HepG2 (cell line): Measurements from ENCODE around the gene MXI1. TPM values are rescaled to one million over a fixed set of nuclear protein-coding genes. Genes with fewer than 3 reads are reported as not detected.

Experiments used
- GATA4 ChIP-seq: sonication (generic); IDR thresholded peaks from 2 replicates; pipeline ENCODE4 v1.6.1; 2016; ENCODE audit warnings: antibody characterized with exemption, low read depth, borderline replicate concordance
- SALL1 ChIP-seq: sonication (generic); formaldehyde crosslinking; IDR thresholded peaks from 2 replicates; pipeline ENCODE4 v1.8.0; 2022; ENCODE audit warnings: mild to moderate bottlenecking, missing genetic modification reagents
- SOX6 ChIP-seq, 2 experiments: fragments of 450-650 bp in 1 of 2; sonication (generic) in 1 of 2; formaldehyde crosslinking in 1 of 2; IDR thresholded peaks; 2 replicates each; pipeline versions ENCODE4 v1.4.0 to v1.6.1; 2017 to 2020; ENCODE audit warnings: antibody characterized with exemption in 1 of 2, mild to moderate bottlenecking in 1 of 2, missing genetic modification reagents in 1 of 2
- ZNF564 ChIP-seq: sonication (generic); formaldehyde crosslinking; IDR thresholded peaks from 2 replicates; pipeline ENCODE4 v1.8.1; 2023; ENCODE audit warnings: mild to moderate bottlenecking, missing genetic modification reagents
- polyA plus RNA-seq, 8 experiments: library from polyadenylated mRNA; depleted of rRNA in 3 of 8; stranded (reverse) in 7 of 8; unstranded in 1 of 8; fragments of >200 nt; fragmentation: Illumina TruSeq in 4 of 8; extraction: Trizol in 4 of 8; gene quantifications; 2 replicates each; pipeline versions ENCODE4 v1.2.1 to v1.2.3, GENCODE V29; 2011 to 2016; ENCODE audit warnings: low read depth in 4 of 8, missing spikeins in 1 of 8, mixed read lengths in 1 of 8; ENCODE audit not compliant: insufficient read depth in 1 of 8
- total RNA-seq, 5 experiments: library from RNA; depleted of rRNA; stranded (reverse); fragments of >200 nt; fragmentation: Illumina TruSeq; extraction: Trizol; gene quantifications; 2 replicates each; pipeline ENCODE4 v1.2.3, GENCODE V29; 2016; ENCODE audit warnings: low read depth in 1 of 5
- TF ChIP-seq, protein P1 (sequence below): sonication (generic); formaldehyde crosslinking; IDR thresholded peaks from 2 replicates; pipeline ENCODE4 v1.9.0; 2021; ENCODE audit warnings: missing genetic modification reagents, borderline replicate concordance
- TF ChIP-seq, protein P2 (sequence below): sonication (generic); formaldehyde crosslinking; IDR thresholded peaks from 2 replicates; pipeline ENCODE4 v1.4.0; 2020; ENCODE audit warnings: mild to moderate bottlenecking, missing genetic modification reagents, borderline replicate concordance

Gene MXI1
- total and polyA plus RNA-seq, 2 of the 13 experiments (the other 11 are each of a cell fraction or from before 2014, with no cell fraction given), result 6.6 to 22.0 TPM

DNA sequence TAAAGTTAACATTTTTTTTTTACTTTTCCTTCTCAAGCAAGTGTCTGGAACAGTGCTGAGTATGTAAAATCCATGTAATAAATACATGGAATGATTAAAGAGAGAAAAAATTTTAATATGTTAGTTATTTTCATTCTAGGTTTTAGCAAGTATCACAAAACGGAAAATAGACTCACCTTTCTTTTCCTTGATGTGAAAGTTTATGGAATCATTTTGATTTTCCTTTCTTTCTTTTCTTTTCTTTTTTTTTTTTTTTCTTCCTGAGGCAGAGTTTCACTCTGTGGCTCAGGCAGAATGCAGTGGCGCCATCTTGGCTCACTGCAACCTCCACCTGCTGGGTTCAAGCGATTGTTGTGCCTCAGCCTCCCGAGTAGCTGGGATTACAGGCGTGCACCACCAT, 69.2 kb downstream of the MXI1 start (continued):
- no peak for TF ChIP-seq SOX6 (IDR thresholded peaks at IDR 0.05)
- TF ChIP-seq SOX6 (CRISPR knock-in tag; IDR thresholded peaks at IDR 0.05), result no peak
- TF ChIP-seq GATA4, result no peak
- no peak for TF ChIP-seq ZNF564 (CRISPR knock-in tag)
- TF ChIP-seq, protein P1, sequence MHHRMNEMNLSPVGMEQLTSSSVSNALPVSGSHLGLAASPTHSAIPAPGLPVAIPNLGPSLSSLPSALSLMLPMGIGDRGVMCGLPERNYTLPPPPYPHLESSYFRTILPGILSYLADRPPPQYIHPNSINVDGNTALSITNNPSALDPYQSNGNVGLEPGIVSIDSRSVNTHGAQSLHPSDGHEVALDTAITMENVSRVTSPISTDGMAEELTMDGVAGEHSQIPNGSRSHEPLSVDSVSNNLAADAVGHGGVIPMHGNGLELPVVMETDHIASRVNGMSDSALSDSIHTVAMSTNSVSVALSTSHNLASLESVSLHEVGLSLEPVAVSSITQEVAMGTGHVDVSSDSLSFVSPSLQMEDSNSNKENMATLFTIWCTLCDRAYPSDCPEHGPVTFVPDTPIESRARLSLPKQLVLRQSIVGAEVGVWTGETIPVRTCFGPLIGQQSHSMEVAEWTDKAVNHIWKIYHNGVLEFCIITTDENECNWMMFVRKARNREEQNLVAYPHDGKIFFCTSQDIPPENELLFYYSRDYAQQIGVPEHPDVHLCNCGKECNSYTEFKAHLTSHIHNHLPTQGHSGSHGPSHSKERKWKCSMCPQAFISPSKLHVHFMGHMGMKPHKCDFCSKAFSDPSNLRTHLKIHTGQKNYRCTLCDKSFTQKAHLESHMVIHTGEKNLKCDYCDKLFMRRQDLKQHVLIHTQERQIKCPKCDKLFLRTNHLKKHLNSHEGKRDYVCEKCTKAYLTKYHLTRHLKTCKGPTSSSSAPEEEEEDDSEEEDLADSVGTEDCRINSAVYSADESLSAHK (CRISPR knock-in tag), result no peak
- TF ChIP-seq, protein P2, sequence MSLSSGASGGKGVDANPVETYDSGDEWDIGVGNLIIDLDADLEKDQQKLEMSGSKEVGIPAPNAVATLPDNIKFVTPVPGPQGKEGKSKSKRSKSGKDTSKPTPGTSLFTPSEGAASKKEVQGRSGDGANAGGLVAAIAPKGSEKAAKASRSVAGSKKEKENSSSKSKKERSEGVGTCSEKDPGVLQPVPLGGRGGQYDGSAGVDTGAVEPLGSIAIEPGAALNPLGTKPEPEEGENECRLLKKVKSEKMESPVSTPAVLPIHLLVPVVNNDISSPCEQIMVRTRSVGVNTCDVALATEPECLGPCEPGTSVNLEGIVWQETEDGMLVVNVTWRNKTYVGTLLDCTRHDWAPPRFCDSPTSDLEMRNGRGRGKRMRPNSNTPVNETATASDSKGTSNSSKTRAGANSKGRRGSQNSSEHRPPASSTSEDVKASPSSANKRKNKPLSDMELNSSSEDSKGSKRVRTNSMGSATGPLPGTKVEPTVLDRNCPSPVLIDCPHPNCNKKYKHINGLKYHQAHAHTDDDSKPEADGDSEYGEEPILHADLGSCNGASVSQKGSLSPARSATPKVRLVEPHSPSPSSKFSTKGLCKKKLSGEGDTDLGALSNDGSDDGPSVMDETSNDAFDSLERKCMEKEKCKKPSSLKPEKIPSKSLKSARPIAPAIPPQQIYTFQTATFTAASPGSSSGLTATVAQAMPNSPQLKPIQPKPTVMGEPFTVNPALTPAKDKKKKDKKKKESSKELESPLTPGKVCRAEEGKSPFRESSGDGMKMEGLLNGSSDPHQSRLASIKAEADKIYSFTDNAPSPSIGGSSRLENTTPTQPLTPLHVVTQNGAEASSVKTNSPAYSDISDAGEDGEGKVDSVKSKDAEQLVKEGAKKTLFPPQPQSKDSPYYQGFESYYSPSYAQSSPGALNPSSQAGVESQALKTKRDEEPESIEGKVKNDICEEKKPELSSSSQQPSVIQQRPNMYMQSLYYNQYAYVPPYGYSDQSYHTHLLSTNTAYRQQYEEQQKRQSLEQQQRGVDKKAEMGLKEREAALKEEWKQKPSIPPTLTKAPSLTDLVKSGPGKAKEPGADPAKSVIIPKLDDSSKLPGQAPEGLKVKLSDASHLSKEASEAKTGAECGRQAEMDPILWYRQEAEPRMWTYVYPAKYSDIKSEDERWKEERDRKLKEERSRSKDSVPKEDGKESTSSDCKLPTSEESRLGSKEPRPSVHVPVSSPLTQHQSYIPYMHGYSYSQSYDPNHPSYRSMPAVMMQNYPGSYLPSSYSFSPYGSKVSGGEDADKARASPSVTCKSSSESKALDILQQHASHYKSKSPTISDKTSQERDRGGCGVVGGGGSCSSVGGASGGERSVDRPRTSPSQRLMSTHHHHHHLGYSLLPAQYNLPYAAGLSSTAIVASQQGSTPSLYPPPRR, result no peak
- TF ChIP-seq SALL1 (CRISPR knock-in tag), result no peak
